Measurements from ENCODE around the gene NGFR. TPM values are rescaled to one million over a fixed set of nuclear protein-coding genes. Genes with fewer than 3 reads are reported as not detected.
A peak's percentile ranks its signal among the peaks of the same experiment; 100 is the strongest.

Gene NGFR
- total and polyA plus RNA-seq, 8 donors: 1.1 to 6.6 (median 3.1) TPM; not detected in 1

DNA sequence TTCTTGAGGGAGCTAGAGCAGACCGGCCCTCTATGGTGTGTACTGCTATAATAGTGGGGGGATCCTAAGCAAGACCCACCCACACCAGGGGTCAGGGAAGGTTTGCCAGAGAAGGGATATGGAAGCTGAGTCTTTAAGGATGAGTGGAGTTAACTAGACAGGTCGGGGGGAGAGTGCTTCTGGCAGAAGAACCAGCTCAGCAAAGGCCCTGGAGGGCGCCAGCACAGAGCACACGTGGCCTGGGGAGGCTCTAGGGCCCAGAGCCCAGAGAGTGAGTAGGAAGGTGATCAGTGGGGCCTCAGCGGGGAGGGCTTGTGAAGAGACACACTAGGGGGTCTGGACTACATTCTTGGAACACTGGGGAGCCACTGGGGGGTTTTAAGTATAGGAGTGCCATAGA, 21.1 kb downstream of the NGFR start:
- DNase-seq: no peak
- WGBS, 5 donors: 60 to 71% (median 67%) methylated on average over 5 of the region's 5 CpGs

DNA sequence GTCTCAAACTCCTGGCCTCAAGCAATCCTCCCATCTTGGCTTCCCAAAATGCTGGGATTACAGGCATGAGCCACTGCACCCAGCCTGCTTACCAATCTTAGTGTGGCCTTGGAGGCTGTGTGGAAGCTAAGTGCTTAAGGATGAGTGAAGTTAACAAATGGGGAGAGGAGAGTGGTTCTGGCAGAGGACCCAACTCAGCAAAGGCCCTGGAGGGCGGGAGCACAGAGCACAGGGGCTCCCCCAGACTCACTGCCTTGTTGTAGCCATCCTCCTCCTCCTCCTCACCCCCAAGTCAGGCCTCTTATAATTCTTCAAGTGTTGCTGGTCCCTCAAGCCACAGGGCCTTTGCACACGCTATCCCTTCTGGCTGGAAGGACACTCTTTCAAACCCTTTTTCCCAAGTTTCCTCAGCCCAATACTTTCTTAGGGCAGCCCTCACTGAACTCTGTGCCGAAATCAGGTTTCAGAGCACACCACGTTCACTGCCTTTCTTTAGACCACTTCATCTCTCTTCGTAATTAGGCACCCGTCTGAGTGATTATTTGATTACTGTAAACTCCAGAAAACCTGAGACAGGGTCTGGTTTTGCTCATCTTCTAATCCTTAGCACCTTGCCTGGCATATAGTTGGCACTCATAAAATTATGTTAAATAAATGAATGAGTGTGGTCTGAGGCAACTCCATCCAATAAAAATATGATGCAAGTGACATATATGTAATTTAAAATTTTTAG, 23.4 kb downstream of the NGFR start:
- Histone ChIP-seq H3K4me3 (no peak overlapping the region), H3K36me3 (no peaks in the 10 kb centered on the region), H3K27ac (no peak overlapping the region), H3K4me1 (peaks cover 19 to 33% (median 29%) of the 10 kb centered on the region in 4 donors), H3K27me3 (no peaks in the 10 kb centered on the region), H3K9me3 (no peaks in the 10 kb centered on the region)
- TF ChIP-seq, protein P1, sequence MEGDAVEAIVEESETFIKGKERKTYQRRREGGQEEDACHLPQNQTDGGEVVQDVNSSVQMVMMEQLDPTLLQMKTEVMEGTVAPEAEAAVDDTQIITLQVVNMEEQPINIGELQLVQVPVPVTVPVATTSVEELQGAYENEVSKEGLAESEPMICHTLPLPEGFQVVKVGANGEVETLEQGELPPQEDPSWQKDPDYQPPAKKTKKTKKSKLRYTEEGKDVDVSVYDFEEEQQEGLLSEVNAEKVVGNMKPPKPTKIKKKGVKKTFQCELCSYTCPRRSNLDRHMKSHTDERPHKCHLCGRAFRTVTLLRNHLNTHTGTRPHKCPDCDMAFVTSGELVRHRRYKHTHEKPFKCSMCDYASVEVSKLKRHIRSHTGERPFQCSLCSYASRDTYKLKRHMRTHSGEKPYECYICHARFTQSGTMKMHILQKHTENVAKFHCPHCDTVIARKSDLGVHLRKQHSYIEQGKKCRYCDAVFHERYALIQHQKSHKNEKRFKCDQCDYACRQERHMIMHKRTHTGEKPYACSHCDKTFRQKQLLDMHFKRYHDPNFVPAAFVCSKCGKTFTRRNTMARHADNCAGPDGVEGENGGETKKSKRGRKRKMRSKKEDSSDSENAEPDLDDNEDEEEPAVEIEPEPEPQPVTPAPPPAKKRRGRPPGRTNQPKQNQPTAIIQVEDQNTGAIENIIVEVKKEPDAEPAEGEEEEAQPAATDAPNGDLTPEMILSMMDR (IDR thresholded peaks at IDR 0.05): no peak
- TF ChIP-seq POLR2AphosphoS5 (IDR thresholded peaks at IDR 0.05): no peak
- no peak for TF ChIP-seq POLR2A (IDR thresholded peaks at IDR 0.05)
- TF ChIP-seq EP300 (IDR thresholded peaks at IDR 0.05): no peak
- no peak for DNase-seq
- intact Hi-C loops (cut with DNase I; ENCODE audit: low total_unique reads): no loop called here
- WGBS, 5 donors: 85 to 92% (median 91%) methylated on average over 6 of the region's 6 CpGs

More for the DNA sequence above, 21.1 kb downstream of the NGFR start:
- no peaks in the 10 kb centered on the region for H3K9me3 ChIP-seq
- H3K27me3 ChIP-seq: no peaks in the 10 kb centered on the region
- H3K4me3 ChIP-seq: no peak overlapping the region
- no peak for TF ChIP-seq POLR2AphosphoS5 (IDR thresholded peaks at IDR 0.05)
- no peak for TF ChIP-seq POLR2A (IDR thresholded peaks at IDR 0.05)
- TF ChIP-seq EP300 (IDR thresholded peaks at IDR 0.05): no peak
- TF ChIP-seq, protein P1 (IDR thresholded peaks at IDR 0.05): no peak
- peaks cover 19 to 36% (median 32%) of the 10 kb centered on the region in 4 donors for H3K4me1 ChIP-seq
- peak overlapping the region in 4 of 5 donors; percentile 62 to 82 (median 74) for H3K27ac ChIP-seq
- no peaks in the 10 kb centered on the region for H3K36me3 ChIP-seq
- intact Hi-C loops (cut with DNase I; ENCODE audit: low total_unique reads): no loop called here

DNA sequence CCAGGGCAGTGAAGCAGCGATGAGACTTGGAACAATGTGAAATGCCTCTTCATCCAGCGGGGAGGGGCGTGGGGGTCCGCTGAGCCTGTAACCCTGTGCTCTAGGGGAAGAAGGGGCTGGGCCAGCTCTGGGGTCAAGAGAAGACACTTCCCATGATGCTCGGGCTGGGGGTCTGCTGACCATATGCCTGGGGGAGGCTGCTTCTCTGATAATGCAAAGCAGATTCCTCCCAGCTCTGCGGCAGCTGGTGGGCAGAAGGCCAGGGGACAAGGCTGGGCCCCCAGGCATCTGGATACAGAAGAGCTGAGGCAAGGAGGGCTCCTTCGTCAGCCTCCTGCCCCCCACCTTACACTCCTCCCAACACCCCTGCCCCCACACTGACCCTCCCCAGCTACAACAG, 24.7 kb downstream of the NGFR start:
- Histone ChIP-seq H3K27ac (no peak overlapping the region), H3K4me1 (peaks cover 12 to 28% (median 24%) of the 10 kb centered on the region in 4 donors), H3K9me3 (no peaks in the 10 kb centered on the region), H3K36me3 (no peaks in the 10 kb centered on the region), H3K27me3 (peaks cover 0 to 6% (median 0%) of the 10 kb centered on the region in 3 donors), H3K4me3 (no peak overlapping the region)
- DNase-seq: peak in 1 of 2 donors; percentile 82
- intact Hi-C loops (cut with DNase I; ENCODE audit: low total_unique reads): no loop called here
- TF ChIP-seq, protein P1 (IDR thresholded peaks at IDR 0.05): no peak
- TF ChIP-seq EP300 (IDR thresholded peaks at IDR 0.05) (no peak), POLR2AphosphoS5 (IDR thresholded peaks at IDR 0.05) (no peak), POLR2A (IDR thresholded peaks at IDR 0.05) (no peak)
- 70 to 78% (median 74%) methylated on average over 6 to 7 of the region's 7 CpGs for WGBS, 5 donors

DNA sequence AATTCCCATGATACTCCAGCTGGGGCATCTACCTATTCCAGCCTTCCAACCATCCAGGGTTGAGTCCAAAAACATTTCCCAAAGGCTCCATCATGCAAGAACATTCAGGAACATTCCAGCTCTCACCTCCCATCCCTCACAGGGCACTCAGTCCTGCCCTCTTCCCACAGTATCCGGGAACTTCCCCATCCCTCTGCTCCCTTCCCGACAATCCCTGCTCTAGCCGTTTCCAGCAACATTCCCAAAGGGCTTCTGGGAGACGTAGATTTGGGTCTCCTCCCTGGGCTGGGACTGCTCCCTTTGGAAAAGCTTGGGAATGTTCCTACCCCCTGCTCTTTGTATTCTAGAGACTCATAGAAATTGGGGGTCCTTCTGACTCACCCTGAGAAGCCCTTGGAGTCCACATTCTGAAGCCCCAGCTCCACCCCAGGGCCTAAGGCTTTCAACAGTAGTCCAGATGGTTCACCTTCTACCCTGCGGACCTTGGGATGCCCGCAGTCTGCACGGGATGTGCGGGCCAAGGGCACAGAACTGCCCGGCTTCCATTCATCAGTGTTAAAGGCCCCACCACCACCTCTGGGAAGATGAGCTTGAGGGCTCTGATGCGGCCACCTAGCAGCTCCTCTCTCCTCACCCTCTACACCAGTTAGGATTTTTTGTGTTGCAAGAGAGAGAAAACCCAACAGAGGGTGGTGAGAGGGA, 25.4 kb downstream of the NGFR start:
- no peak overlapping the region for H3K27ac ChIP-seq

More for the DNA sequence above, 25.4 kb downstream of the NGFR start:
- no peak for TF ChIP-seq EP300 (IDR thresholded peaks at IDR 0.05)
- 83 to 90% (median 86%) methylated on average over 9 to 10 of the region's 10 CpGs for WGBS, 5 donors
- Histone ChIP-seq H3K36me3 (no peaks in the 10 kb centered on the region), H3K4me3 (no peak overlapping the region), H3K27me3 (peaks cover 0 to 8% (median 0%) of the 10 kb centered on the region in 3 donors), H3K4me1 (peaks cover 7 to 20% (median 16%) of the 10 kb centered on the region in 4 donors), H3K9me3 (no peaks in the 10 kb centered on the region)
- intact Hi-C loops (cut with DNase I; ENCODE audit: low total_unique reads): no loop called here
- no peak for DNase-seq
